Measurements from ENCODE around the gene TINAGL1.
"Not testable (repeated sequence)": the region's sequence is repeated elsewhere in the genome, so short reads cannot be mapped to it uniquely, and the experiment has no call there.

TINAGL1 gene

DNA sequence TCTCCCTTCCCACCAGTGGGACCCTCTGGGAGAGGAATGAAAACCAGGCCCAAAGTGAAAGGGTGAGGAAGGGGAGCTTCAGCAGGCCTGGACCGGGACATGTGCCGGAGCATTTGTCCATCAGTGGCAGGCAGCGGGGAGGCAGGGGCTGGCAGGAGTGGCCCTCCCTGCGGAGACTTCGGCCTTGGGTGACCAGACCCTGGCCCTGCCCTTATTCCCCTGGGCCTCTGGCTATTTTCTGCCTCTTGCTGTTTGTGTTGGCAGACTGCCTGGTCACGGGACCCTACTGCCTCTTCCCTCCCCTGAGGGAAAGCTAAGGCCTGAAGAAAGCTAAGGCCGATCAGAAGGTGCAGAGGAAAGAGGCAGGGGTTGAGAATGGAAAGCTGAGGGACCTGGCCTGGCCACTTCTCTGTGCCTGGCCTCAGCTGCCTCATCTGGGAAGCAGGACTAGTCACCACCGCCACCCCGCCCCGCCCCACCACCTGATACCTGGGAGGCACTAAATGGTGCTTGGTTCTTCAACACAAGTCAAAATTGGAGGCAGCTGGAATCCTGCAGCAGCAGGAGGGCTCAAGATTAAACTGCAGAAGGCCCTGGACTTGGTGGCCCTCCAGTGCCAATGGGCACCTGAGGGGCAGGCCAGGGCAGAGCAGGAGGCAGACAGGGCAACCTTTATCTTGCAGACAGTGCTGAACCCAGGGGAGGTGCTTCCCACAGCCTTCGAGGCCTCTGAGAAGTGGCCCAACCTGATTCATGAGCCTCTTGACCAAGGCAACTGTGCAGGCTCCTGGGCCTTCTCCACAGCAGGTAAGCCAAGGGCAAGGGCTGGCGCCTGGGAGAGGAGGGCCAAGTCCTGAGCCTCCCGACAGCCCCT lies 7.9 kb downstream of the TINAGL1 start:
- no peak for DNase-seq (ENCODE audit: low read depth)

DNA sequence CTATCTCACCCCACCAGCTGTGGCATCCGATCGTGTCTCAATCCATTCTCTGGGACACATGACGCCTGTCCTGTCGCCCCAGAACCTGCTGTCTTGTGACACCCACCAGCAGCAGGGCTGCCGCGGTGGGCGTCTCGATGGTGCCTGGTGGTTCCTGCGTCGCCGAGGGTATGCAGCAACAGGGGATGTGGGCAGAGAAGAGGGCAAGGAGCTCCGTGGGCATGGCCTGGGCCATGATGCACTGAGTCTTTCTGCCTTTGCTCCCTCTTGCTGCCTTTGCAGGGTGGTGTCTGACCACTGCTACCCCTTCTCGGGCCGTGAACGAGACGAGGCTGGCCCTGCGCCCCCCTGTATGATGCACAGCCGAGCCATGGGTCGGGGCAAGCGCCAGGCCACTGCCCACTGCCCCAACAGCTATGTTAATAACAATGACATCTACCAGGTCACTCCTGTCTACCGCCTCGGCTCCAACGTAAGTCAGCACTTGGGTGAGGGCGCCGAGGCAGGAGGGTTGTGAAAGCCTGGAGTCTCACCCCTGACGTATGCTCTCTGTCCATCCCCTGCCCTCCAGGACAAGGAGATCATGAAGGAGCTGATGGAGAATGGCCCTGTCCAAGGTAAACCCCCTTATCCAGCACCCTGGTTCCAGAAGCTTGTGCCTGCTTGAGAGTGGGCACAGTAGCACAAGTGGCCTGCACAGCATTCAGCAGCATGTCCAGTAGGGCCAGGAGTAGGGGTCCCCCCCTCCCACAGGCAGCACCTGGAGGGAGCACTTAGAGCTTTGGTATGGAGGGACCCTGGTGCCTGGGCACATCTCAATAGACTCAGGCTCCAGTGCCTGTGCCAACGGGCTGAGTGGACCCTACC lies 8.8 kb downstream of the TINAGL1 start:
- no peak for DNase-seq (ENCODE audit: low read depth)

DNA sequence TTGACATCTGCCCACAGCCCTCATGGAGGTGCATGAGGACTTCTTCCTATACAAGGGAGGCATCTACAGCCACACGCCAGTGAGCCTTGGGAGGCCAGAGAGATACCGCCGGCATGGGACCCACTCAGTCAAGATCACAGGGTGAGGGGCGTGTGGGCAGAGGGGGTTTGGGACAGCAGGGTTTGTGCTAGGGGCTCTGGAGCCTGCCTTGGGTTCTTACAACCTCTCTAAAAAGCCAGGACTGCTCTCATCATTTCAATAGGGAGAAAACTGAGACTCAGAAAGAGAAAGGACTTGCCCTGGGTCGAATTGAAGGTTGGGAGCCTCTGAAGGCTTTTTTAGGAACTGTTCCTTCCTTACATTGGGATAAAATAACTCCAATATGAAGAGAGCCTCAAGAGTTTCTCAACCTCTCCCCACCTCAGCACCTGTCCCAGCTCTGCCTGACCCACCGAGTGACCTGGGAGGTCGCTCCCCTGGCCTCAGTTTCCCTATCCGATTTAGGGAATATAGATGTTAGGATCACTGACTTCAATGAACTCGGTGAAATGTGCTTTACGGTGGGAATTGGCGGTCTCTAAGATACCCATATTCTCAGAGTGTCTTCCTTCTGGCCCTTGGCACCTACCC lies 9.5 kb downstream of the TINAGL1 start:
- DNase-seq (ENCODE audit: low read depth), result no peak

DNA sequence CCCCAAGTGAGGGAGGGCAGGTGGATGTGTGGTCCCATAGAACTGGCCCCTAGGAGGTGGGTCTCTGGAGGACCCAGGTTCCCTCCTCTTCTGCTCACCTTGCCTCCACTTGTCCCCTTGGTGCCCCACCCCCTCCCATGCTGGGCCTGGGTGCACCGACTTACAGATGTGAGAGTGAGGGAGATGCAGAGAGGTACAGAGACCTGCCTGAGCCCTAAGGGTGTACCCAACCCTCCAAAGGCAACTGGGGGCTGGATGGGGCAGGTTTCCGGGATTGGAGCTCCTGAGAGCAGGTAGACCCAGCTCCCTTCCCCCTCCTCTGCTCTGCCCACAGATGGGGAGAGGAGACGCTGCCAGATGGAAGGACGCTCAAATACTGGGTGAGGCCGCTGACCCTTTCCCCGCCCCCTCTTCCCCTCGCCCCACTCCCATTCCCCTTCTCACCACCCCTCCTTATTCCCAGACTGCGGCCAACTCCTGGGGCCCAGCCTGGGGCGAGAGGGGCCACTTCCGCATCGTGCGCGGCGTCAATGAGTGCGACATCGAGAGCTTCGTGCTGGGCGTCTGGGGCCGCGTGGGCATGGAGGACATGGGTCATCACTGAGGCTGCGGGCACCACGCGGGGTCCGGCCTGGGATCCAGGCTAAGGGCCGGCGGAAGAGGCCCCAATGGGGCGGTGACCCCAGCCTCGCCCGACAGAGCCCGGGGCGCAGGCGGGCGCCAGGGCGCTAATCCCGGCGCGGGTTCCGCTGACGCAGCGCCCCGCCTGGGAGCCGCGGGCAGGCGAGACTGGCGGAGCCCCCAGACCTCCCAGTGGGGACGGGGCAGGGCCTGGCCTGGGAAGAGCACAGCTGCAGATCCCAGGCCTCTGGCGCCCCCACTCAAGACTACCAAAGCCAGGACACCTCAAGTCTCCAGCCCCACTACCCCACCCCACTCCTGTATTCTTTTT lies 10.3 kb downstream of the TINAGL1 start:
- DNase-seq (ENCODE audit: low read depth), result no peak

DNA sequence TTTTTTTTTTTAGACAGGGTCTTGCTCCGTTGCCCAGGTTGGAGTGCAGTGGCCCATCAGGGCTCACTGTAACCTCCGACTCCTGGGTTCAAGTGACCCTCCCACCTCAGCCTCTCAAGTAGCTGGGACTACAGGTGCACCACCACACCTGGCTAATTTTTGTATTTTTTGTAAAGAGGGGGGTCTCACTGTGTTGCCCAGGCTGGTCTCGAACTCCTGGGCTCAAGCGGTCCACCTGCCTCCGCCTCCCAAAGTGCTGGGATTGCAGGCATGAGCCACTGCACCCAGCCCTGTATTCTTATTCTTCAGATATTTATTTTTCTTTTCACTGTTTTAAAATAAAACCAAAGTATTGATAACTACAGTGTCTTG lies 11.0 kb downstream of the TINAGL1 start:
- not testable (repeated sequence) for DNase-seq (ENCODE audit: low read depth)

DNA sequence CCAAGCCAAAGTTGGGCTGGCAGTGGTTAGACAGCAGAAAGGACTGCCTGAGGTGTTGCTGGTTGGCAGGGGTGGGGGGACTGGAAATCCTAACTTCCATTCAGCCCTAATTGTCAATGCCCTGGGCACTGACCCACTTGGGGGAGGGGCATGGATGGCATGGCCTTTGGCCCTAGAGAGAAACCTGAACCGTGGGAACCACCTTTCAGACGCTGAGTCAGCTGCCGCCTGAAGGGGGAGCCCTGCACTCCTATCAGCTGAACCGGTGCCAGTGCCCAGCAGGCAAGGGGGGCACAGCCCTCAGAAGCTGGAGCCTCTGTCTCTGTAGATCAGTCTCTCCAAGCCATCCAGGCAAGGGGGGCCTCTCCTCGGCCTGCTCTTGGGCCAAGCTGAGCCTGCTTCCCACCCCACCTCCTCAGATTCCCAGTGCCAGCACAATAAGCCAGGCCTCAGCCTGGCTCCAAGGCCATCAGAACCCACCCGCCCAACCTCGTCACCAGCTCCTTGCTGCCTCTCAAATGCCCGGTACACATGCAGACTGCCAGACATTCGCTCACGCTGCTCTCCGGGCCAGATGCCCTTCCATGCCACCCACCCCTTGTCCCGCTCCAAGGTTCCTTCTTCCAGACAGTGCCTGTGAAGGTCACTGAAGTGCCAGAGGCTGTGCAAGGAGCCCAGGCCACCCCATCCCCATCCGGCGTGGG lies 11.6 kb downstream of the TINAGL1 start:
- peak; percentile 13 for DNase-seq (ENCODE audit: low read depth)

DNA sequence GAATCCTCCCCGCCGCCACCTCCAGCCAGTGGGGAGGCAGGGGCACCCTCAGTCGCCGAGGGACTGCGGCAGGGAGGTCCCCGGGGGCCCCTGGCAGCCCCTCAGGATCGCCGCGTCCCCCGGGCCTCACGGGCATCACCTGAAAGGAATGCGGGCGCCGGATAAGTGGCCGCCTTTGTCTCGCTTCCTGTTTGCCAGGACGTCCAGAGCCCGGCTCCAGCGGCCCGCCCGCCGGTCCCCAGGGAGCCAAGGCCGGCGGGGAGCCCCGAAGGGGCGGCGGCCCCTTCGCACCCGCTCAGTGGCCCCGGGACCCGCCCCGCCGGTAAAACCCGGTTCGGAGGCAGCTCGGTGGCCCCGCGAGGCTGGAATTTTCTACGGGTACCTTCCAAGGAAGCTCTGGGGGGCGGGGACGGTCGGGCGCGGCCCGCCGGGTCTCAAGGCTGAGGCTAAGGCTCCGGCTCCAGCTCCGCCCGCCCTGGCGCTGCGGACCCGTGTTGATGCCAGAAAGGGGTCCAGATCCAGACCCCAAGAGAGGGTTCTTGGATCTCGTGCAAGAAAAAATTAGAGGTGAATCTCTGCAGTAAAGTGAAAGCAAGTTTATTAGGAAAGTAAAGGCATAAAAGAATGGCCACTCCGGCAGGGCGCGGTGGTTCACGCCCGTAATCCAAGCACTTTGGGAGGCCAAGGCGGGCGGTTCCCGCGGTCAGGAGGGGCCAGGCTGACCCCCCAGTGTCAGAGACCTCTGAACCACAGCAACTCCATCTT lies 12.6 kb downstream of the TINAGL1 start:
- no peak for DNase-seq (ENCODE audit: low read depth)

DNA sequence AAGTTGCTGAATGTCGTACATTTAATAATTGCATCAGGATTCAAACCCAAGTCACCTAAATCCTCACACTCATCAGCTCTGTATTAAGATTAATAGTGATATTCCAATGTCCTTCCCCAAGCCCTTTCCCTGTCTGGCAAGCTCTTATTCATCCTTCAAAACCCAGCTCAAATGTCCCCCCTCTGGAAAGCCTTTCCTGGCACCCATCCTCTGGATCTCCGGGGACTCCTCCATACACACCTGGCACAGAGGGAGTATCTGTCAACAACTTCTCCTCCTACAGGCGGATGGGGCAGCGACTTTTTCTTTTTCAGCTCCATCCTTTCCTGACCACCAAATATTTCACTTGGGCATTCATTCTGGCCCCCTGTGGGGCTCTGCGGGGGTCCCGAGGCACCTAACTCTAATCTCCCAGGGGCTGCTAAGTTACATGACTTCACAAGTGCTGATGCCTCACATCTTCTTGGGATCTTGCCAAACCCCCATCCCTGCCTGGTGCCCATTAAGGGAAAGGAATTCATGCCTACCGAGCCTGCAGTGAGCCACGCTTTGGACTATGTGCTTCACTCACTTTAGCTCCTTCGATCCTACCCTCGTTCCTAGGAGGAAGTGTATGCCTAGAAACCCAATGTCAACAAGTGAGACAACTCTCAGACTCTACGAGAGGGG lies 15.2 kb downstream of the TINAGL1 start:
- DNase-seq (ENCODE audit: low read depth), result no peak

DNA sequence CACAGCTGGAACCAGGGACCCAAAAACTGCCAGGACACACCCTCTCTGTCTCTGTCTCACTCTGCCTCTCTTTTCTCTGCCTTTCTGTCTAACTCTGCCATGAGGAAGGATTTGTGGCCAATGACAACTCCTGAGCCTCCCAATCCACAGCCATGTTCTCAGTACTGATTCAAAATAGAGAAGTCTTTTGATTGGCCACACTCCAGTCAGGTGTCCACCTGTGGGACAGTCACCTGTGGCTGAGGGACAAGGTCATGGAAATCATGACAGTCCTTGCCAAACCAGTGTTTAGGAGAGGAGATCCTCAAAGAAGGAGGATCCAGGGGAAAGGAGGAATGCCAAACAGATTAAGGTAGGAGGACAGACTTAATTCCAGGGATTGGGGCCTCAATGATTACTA lies 15.8 kb downstream of the TINAGL1 start:
- no peak for DNase-seq (ENCODE audit: low read depth)

DNA sequence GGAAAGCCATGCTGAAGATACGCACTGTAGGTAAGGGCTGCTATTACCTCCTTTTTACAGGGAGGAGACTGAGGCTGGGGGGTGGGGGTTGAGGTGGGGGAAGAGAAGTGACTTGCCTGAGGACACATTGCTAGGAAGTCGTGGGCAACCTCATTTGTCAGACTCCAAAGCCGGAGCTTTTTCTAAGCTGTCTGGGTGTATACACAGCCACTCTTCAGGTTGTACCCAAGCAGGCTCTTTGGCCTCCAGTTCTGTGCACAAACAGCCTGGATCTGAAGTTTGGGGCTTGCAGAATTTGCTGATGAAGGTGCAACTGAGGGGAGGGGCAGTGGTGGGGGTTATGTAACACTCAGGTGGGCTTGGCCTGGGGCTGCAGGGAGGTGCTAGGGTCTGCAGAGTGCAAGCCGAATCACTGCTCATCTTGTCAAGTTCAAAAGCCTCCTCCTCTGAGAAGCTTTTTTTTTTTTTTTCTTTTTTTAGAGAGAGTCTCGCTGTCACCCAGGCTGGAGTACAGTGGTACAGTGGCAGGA lies 16.9 kb downstream of the TINAGL1 start:
- no peak for DNase-seq (ENCODE audit: low read depth)

DNA sequence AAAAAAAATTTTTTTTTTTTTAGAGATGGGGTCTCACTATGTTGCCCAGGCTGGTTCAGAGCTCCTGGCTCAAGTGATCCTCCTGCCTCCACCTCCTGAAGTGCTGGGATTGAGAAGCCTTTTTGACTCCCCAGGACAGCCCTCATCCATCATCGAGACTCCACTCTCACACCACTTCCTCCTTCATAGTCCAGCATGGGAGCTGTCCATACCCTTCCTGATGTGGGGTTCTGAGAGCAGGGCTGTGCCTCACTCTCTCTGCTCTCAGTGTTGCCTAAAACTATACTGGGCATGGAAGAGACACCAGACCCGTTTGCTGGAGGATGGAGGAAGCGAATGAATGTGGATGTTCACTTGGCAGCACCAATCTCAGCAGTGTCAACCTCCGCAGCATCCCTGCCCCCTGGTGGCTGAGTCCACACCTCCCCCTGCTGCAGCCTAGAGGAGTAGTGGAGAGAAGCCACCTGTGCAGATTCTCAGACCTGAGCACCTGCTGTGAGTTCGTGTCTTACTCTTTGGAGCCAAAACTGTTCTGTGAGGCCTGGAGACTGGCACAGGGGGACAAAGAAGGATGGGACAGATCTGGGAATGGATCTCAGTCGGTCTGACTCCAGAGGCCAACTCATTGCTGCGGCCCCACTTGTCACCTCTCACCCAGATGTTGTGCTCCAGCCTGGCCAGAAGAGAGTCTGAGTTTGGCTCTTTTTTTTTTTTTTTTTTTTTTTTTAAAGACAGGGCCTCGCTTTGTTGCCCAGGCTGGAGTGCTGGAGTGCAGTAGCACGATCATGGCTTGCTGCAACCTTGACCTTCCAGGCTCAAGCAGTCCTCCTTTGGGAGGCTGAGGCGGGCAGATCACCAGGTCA lies 17.7 kb downstream of the TINAGL1 start:
- DNase-seq (ENCODE audit: low read depth), result peak; percentile 30

DNA sequence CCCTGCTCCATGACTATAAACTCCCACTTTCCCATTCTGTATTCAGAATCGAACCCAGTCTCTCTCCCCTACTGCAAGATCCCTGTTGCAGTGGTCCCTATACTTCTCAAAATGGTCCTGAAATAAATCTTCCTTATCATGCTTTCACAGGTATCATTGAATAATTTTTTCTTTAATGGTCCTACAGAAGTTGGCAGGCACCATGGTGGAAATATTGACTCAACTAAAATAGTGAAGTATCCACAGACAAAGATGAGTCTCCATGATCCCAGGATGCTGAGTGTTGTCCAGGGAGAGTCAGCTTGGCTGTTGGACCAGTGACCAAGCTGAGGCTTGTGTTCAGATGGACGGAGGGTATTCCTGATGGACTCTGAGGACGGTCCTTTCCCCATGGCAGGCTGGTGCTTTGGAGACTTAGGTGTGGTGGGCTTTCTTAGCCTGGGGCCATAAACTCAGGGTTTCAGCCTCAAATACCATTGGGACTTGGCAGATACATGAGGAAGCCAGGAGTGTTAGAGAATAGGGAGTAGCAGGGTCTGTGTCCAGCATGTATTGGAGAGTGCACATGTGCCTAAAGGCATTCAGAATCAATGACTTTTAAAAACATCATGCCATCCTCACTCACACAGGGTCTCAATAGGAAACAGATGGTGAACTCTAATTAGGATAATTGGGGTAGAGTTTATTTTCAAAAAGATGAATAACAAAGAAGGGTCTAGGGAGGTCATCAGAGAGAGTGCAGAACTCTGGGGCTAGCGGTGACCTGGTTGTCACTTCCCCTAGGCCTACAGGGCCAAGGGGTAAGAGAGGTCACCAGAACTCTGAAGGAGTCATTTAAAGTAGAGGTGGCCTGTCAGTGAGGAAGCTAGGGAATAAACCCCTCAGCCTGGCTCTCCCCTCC lies 19.8 kb downstream of the TINAGL1 start:
- DNase-seq (ENCODE audit: low read depth), result no peak

DNA sequence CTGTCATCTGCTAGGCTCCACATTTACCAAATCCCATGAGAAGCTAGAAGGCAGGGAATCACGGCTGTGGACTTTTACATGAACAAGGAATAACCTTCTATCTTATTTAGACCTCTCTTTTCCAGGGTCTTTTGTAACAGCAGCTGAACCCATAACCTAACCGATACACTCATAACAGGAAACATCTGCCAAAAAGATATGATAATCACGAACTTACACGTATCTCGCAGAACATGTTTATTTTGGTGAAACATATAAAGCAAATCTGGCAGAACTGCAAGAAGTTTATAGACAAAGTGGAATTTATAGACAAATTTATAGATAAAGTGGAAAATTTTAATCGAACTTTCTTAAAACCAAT lies 20.4 kb downstream of the TINAGL1 start:
- no peak for DNase-seq (ENCODE audit: low read depth)

DNA sequence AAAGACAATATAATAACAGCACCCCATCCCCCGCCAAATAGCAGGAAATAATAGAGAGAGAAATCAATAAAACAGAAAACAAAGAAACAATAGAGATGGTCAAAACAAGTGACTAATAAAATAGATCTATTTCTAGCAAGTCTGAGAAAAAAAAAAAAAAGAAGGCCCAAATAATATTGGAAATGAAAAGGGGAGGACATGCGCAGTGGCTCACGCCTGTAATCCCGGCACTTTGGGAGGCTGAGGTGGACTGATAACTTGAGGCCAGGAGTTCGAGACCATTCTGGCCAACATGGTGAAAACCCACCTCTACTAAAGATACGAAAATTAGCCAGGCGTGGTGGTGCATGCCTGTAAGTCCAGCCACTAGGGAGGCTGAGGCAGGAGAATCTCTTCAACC lies 22.7 kb downstream of the TINAGL1 start:
- DNase-seq (ENCODE audit: low read depth), result no peak

DNA sequence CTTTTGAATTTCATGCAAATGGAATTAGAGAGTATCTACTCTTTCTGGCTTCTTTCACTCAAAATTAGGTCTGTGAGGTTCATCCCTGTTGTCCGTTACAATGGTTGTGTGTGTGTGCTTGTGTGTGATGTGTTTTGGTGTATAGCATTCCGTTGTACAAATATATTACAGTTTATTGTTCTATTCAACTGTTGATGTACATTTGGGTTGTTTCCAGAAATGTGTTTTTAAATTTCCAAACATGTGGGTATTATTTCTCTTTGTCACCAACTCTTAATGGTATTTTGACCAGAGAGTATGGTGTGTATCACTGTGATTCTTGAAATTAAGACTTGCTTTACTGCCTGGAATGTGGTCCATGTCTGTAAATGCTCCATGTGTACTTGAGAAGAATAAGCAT lies 24.3 kb downstream of the TINAGL1 start:
- no peak for DNase-seq (ENCODE audit: low read depth)

DNA sequence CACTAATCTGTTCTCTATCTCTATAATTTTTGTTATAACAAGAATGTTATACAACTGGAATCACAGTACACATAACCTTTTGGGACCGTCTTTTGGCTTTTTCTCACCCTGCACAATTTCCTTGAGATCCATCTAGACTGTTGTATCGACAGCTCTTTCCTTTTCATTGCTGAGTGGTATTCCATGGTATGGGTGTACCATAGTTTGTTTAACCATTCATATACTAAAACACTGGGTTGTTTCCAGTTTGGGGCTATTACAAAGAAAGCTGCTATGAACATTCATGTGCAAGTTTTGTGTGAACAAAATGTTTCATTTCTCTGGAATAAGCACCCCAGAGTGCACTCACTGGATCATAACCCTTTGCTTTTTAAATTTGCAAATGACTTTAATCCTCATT lies 25.8 kb downstream of the TINAGL1 start:
- DNase-seq (ENCODE audit: low read depth), result no peak

DNA sequence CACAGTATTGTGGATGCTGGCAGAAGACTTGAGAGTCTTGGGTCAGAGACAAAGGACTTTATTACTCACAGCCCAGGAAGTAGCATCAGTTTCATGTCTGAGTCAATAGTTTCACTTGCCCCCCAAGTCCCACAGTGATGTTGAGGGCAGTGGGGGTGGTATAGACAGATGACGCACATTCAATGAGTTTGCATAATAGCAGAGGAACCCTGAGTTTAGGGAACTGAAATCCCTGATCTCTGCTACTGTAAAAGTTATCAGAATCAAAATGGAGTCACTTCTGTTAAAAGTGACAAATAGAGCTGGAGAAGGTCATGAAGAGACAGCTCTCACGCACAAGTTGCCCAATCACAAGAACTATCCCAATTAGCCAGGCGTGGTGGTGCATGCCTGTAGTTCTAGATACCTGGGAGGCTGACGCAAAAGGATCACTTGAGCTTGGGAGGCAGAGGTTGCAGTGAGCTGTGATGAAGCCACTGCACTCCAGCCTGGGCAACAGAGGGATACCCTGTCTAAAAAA lies 29.7 kb downstream of the TINAGL1 start:
- DNase-seq (ENCODE audit: low read depth), result no peak
